Left renal cortex interstitium (tissue), 4 donors: ENCODE results near the gene CEACAM18. TPM values are rescaled to one million over a fixed set of nuclear protein-coding genes. Genes with fewer than 3 reads are reported as not detected.
"Not testable (repeated sequence)": the region's sequence is repeated elsewhere in the genome, so short reads cannot be mapped to it uniquely, and the experiment has no call there.

Experiments used
- DNase-seq, 4 donors: peaks; one replicate each; pipeline ENCODE4 v3.0.0-alpha.2; 2013; ENCODE audit warnings: low read depth in 4 of 4, low spot score in 2 of 4, missing footprints in 1 of 4
- polyA plus RNA-seq, 4 donors: library from polyadenylated mRNA; unstranded; fragments of 120-200 nt; gene quantifications; one replicate each; pipeline ENCODE4 v1.2.1, GENCODE V29; 2013; ENCODE audit not compliant: insufficient read length in 4 of 4

CEACAM18 gene
- polyA plus RNA-seq, 4 donors, result not detected

DNA sequence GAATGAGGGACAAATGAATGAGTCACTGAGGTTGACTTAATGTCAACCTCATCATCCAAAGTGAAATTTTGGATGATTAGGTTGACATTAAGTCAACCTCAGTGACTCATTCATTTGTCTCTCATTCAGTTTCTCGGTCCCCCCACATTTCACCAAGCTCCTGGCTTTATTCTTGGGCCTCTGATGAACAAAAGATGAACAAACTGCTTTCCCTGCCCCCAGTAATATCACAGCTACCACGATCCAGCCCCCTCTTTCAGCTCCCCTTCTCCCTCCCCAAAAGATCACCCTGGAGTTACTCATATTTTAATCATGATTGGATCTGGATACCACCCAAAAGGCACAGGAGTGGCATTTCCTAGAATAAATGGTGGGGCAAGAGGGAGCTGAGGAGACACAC is 10.8 kb downstream of the CEACAM18 start:
- no peak for DNase-seq

DNA sequence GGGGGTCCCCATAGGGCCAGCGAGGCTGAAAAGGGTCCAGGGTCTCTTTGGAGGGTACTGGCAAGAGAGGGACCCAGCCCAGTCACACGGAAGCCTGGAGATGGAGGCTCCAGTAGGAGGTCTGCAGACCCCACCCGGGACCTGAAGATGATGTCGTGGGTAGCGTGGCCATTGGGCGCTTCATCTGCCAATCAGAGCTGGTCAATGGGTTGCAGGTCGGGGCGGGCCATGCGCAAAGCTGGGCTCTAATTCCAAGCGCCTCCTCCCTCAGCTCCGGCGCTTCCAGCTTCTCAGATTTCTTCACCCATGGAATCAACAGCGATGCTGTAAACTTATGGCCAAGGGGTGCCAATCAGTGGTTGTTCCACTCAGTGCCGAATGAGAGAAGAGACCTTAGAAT is 12.3 kb downstream of the CEACAM18 start:
- no peak for DNase-seq

- DNase-seq, result no peak
Observed at GRCh38 chr19:51491586-51491985, 13.2 kb downstream of the CEACAM18 start.

GRCh38 chr19:51493776-51494175 is 15.4 kb downstream of the CEACAM18 start:
- no peak for DNase-seq

DNA sequence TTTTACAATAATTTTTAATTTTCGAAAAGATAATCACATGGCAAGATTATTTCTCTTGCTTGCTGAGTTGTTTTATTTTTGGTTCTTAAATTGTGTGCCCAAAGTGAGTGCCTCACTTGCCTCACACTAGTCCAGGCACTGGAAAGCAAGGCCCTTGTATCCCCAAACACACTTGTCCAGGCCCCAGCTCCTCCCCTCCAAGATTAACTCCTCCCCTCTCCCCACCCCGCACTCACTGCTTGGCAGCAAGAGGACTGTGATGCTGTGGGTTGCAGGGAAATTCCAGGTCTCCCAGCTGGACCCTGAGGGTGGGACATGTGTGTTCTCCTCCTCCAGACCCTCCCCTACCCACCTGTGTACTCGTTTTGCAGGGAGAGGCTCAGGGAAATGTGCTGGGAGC is 19.3 kb downstream of the CEACAM18 start:
- DNase-seq, result no peak

GRCh38 chr19:51500931-51501330 is 22.6 kb downstream of the CEACAM18 start:
- DNase-seq, result not testable (repeated sequence)

DNA sequence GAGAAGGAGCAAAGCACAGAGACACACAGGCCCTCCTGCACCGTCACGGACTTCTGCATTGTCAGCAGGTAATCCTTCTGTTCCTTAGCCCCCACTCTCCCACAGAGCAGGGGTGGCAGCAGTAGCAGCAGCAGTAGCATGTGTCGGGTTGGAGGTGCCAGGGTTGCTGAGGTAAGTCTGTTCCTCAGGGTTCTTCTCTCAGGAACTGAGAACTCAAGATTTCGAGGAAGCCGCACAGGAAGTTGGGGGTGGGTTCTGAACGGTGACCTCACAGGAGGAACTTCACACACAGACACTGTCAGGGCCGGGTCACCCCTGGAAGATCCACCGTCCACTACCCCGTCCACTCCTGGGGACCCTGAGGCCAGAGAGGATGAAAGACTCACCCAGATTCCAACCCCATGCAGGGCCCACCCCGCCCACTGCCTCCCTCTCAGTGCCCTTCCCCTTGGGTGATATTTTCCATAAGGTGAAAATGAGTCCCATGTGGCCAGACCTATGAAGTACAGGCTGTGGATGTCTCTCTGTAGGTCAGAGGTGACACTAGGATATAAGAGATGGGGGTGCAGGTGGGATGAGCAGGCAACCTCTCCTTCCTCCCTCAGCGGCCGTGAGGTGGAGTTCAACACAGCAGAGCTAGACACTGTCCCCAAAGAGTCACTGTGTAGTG is 23.4 kb downstream of the CEACAM18 start, which contains the start of gene SIGLEC12:
Gene SIGLEC12 (minus strand): TSS at position 207 of the 670 bp plus-strand sequence. CDS start 67 bp downstream, at position 140.
- no peak for DNase-seq

- DNase-seq, result no peak
Observed at GRCh38 chr19:51503286-51503817, 25.0 kb downstream of the CEACAM18 start.

GRCh38 chr19:51503896-51504295 is 25.6 kb downstream of the CEACAM18 start:
- no peak for DNase-seq

DNA sequence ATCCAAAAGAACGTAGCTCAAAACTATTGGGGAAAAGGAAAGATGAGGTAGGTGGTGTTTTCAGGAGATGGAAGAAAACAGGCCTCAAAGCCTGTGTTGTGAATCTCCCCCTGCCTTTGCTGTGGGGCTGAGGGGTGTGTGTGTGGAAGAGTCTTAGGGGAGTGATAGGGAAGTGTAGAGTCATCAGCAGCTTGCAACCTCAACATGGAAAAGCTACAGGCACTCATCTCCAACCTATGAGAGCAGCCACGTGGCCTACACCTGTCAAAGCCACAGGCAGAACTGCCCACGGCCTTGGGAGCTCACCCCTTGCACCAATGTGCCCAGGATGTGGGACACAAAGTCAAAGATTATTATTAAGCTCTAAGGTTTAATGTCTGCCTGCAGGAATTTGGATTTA is 27.6 kb downstream of the CEACAM18 start:
- DNase-seq, result no peak

DNA sequence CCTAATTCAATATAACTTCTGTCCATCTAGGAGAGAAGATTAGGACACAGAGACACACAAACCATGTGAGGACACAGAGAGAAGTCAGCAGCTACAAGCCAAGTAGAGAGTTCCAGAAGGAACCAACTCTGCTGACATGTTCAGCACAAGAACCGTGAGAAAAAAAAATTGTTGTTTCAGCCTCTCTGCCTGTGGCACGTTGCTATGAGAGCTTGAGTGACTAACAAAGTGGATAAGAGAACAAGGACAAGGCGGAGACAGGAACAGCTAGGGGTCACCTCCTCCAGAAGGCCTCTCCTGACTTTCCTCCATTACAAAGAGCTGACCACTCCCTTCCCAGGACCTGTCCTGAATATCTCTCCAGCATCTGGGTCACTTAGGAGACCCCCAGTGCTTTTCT is 28.9 kb downstream of the CEACAM18 start:
- no peak for DNase-seq

DNA sequence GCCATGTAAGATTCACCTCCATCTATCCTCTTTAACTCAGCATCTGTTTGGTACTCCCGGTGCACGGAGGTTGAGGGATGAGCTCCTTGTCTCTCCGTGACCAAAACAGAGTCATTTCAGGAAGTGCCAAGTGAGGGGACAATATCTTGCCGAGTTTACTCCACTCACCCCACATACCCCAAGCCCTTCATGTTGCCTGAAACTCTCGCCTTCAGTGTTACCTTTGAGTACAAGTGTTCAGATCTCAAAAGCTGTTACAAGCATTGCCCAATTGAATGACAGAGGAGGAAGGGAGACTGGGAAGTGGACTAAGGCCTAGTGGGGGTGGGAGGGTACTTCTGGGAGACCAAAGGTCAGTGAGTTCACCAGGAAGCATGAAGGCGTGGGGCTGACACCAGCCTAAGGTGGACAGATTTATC is 29.3 kb downstream of the CEACAM18 start:
- no peak for DNase-seq

- no peak for DNase-seq
Observed at GRCh38 chr19:51508059-51508733, 29.9 kb downstream of the CEACAM18 start.

DNA sequence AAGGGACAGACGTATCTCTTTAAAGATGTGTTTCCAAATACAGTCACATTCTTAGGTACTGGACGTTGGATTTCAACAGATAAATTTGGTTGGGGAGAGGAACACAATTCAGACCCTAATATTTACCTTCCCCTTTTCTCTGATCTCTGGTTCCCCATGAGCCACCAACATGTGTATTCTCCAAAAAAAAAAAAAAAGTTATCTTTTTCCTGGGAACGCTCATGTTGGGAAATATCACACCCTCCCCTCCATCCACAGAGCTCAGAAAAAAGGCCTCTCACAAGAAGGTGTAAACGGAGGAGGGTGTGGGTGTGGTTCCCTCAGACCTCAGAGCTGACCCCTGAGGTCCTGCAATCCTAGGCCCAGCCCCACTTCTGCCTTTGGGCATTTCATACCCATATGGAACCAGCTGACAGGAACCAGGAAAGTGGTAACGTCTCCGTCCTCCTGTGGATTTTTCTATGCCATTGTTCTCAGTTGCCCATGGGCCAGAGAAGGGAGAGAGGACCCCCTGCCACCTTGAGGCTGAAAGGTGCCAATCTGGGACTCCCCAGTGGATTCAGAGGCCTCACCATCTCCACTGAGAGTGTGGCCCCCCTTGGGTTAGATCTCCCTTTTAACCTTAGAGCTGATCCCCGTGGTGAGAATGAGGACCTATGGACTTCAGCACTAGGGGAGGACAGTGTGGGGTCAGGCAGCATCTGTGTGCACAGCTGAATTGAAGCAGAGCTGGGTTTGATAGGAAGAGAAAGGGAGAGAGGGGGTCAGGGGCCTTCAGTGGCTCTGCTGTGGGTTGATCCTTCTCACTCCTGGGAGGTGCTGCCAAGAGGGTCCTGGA is 31.7 kb downstream of the CEACAM18 start:
- no peak for DNase-seq

- no peak for DNase-seq
Observed at GRCh38 chr19:51511353-51511752, 33.0 kb downstream of the CEACAM18 start.

DNA sequence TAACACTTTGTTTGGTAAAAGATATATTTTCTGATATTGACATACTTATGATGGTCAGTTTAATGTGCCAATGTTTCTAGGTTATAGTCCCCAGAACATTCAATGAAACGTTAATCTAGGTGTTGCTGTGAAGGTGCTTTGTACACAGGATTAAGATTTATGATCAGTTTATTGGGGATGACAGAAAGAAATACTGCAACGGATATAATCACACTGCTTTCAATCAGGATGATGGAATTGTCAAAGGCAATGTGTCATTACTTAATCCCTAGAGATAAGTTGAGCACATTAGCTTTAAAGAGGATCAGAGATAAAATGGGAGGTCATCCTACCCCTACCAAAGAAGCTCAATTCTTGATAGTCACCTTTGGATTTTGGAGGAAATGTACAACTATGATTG is 35.6 kb downstream of the CEACAM18 start:
- DNase-seq, result no peak

DNA sequence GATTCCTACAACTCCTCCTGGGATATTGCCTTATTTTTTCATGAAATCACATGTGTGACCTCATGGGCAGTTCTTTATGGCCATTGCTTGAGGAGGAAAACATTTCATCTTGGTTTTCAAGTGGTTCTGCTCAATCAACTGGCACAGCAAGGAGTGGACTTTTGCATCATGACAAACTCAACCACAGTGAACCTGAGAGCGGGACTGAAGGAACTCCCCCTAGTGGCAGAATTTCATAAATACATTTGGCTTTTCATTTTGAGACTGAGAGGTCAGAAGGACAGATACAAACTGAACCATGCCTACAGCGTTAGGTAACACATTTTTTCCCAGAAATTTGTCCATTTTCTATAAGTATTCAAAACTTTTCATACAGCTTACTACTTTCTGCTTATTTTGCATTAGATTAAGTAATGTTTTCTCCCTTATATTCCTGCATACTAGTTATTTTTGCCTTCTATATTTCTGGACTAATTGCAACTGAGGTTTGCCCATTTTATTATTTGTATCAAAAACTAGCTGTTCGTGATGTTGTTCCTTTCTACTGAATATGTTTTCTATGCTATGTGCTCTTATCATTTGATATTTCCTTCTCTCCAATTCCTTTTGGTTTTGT is 36.6 kb downstream of the CEACAM18 start:
- peak in 2 of 4 donors; percentile 4 to 16 for DNase-seq

GRCh38 chr19:51520728-51521127 is 42.4 kb downstream of the CEACAM18 start:
- no peak for DNase-seq

DNA sequence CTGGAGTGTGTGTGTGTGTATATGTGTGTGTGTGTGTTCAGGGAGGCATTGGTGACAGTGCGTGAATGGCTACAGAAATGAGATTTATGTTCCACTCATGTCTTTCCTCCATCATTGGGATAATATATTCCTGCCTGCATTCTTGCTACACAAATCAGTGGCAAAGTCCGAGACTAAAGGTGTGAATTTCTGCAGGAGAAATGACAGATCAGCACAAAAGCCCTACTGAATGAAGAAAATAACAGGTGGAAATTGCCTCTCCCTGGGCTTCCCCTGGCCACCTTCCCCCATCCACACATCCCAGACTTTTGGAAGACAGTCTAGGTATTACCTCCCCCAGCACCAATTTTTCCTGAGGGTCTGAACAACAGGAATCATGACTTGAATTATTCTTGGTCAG is 43.0 kb downstream of the CEACAM18 start:
- no peak for DNase-seq

GRCh38 chr19:51521781-51522180 is 43.4 kb downstream of the CEACAM18 start:
- DNase-seq, result no peak
